Spinal cord (tissue), 10 donors: ENCODE measurements around the gene MT1F. TPM values are rescaled to one million over a fixed set of nuclear protein-coding genes. Genes with fewer than 3 reads are reported as not detected.
A peak's percentile ranks its signal among the peaks of the same experiment; 100 is the strongest.
"Not testable (repeated sequence)": the region's sequence is repeated elsewhere in the genome, so short reads cannot be mapped to it uniquely, and the experiment has no call there.

ENCODE experiments used
- DNase-seq, 6 donors: peaks; one replicate each; pipeline versions ENCODE4 v3.0.0 to v3.0.0-alpha.2; 2013 to 2015; ENCODE audit warnings: low spot score in 6 of 6, low read depth in 4 of 6
- H3K27ac ChIP-seq: one replicate; pipeline ENCODE4 v1.5.1; 2013; ENCODE audit warnings: low read depth, low read length, control low read depth
- H3K27me3 ChIP-seq: one replicate; pipeline ENCODE4 v1.6.1; 2013; ENCODE audit warnings: low read length; ENCODE audit not compliant: control insufficient read depth, insufficient read depth
- H3K36me3 ChIP-seq: one replicate; pipeline ENCODE4 v1.6.1; 2013; ENCODE audit warnings: low read length; ENCODE audit not compliant: control insufficient read depth, insufficient read depth
- H3K4me1 ChIP-seq: one replicate; pipeline ENCODE4 v1.6.1; 2013; ENCODE audit warnings: low read length; ENCODE audit not compliant: control insufficient read depth, insufficient read depth
- H3K4me3 ChIP-seq: one replicate; pipeline ENCODE4 v1.5.1; 2013; ENCODE audit warnings: low read depth, low read length, control low read depth
- H3K9me3 ChIP-seq: one replicate; pipeline ENCODE4 v1.6.1; 2013; ENCODE audit warnings: low read length; ENCODE audit not compliant: control insufficient read depth, insufficient read depth
- WGBS: methylation state at CpG from one replicate; pipeline ENCODE4 v1.1.5; 2013; ENCODE audit warnings: missing lambda C conversion rate; ENCODE audit not compliant: insufficient coverage; 5-methylcytosine and 5-hydroxymethylcytosine counted together
- polyA plus RNA-seq, 2 donors: library from polyadenylated mRNA; unstranded; fragments of 120-200 nt; gene quantifications; one replicate each; pipeline ENCODE4 v1.2.1, GENCODE V29; 2013; ENCODE audit not compliant: insufficient read length in 2 of 2
- total RNA-seq, 2 donors: library from RNA; depleted of rRNA in 1 of 2; stranded (reverse); fragments of 120-200 nt in 1 of 2; fragments of >200 nt in 1 of 2; gene quantifications; one replicate each; pipeline versions ENCODE4 v1.2.3 to v1.2.4, GENCODE V29; 2013 to 2014
- donor health status: healthy.

Gene MT1F
- total and polyA plus RNA-seq, 4 donors, result 3.6 to 31.0 (median 13.0) TPM

DNA sequence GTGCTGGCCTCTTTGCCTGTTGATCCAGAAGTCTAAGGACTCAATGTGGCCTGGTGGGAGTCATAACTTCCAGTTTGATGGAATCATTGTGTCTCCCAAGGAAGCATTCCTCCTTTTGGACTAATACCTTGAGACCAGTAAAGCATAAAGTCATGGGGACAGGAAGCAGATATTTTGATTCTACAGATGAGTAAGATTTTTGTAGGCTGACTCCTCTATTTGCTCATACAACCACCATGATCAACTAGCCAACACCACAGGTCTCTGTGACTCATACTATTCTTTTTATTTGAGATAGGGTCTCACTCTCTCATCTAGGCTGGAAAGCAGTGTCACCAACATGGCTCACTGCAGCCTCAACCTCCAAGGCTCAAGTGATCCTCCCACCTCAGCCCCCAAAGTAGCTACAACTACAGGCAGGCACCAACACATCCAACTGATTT lies 43.2 kb upstream of the MT1F start:
- Histone ChIP-seq H3K4me3 (no peak overlapping the region), H3K36me3 (no peaks in the 10 kb centered on the region), H3K9me3 (no peaks in the 10 kb centered on the region), H3K4me1 (peaks cover 31% of the 10 kb centered on the region), H3K27me3 (peaks cover 45% of the 10 kb centered on the region), H3K27ac (no peak overlapping the region)
- DNase-seq, result no peak

- no peaks in the 10 kb centered on the region for H3K9me3 ChIP-seq
- WGBS, result 100% methylated on average over 1 of the region's 3 CpGs
- no peak overlapping the region for H3K27ac ChIP-seq
- H3K27me3 ChIP-seq, result peaks cover 40% of the 10 kb centered on the region
- peaks cover 26% of the 10 kb centered on the region for H3K4me1 ChIP-seq
- H3K36me3 ChIP-seq, result no peaks in the 10 kb centered on the region
- no peak overlapping the region for H3K4me3 ChIP-seq
- no peak for DNase-seq
Observed at GRCh38 chr16:56615353-56615752, 42.4 kb upstream of the MT1F start.

- no peaks in the 10 kb centered on the region for H3K36me3 ChIP-seq
- H3K27me3 ChIP-seq, result peaks cover 28% of the 10 kb centered on the region
- no peak for DNase-seq
- H3K4me1 ChIP-seq, result peaks cover 20% of the 10 kb centered on the region
- 27% methylated on average over 18 of the region's 23 CpGs for WGBS
- H3K9me3 ChIP-seq, result no peaks in the 10 kb centered on the region
- no peak overlapping the region for H3K27ac ChIP-seq
- peak overlapping the region; percentile 24 for H3K4me3 ChIP-seq
Observed at GRCh38 chr16:56616608-56617211, 41.0 kb upstream of the MT1F start.

DNA sequence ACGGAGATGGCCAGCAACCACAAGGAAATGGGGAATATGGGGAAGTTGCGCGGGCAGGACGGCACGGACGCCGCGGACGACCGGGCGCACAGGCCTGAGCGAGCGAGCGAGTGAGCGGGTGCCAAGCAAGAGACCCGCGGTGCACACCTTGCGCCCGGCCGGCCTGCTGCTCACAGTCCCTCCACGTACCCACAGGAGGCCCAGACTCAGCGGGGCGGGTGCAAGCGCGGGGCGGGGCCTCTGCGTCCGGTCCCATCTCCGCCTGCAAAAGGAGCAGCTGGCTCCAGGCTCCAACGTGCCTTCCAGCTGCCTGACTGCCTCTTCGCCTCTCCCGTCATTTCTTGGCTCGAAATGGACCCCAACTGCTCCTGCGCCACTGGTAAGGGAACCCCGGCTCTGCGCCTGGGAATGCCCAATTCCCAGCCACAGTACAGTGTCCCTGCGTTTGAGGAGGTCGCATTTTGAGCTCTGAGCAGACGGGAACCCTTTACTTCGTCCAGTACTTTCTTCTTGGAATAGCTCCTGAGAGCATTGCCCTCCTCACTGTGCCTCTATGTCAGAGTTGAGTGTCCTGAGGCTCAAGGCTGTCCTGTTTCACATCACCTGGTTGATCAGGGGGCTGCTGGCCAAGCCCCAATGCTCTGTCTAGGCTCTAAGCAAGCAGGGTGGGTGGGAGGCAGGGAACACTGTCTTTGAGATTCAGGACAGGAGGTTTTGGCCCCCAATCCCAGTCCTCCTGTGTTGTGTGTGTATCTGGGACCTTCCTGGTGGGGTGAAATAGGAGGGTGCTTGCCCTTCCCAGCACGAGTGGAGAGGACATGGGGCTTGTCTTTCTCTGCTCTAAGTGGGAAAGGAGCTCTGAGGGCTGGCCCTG lies 40.3 kb upstream of the MT1F start:
- Histone ChIP-seq H3K4me3 (peak overlapping the region; percentile 24), H3K27ac (no peak overlapping the region), H3K4me1 (peaks cover 20% of the 10 kb centered on the region), H3K27me3 (peaks cover 28% of the 10 kb centered on the region), H3K36me3 (no peaks in the 10 kb centered on the region), H3K9me3 (no peaks in the 10 kb centered on the region)
- WGBS, result under 1% methylated on average over 39 of the region's 41 CpGs
- DNase-seq, result peak in 2 of 6 donors; percentile 47 to 77

- Histone ChIP-seq H3K9me3 (no peaks in the 10 kb centered on the region), H3K4me3 (no peak overlapping the region), H3K4me1 (peaks cover 20% of the 10 kb centered on the region), H3K27ac (no peak overlapping the region), H3K36me3 (no peaks in the 10 kb centered on the region), H3K27me3 (peaks cover 28% of the 10 kb centered on the region)
- WGBS, result 51% methylated on average over 6 of the region's 6 CpGs
- DNase-seq, result no peak
Observed at GRCh38 chr16:56618138-56618537, 39.6 kb upstream of the MT1F start.

DNA sequence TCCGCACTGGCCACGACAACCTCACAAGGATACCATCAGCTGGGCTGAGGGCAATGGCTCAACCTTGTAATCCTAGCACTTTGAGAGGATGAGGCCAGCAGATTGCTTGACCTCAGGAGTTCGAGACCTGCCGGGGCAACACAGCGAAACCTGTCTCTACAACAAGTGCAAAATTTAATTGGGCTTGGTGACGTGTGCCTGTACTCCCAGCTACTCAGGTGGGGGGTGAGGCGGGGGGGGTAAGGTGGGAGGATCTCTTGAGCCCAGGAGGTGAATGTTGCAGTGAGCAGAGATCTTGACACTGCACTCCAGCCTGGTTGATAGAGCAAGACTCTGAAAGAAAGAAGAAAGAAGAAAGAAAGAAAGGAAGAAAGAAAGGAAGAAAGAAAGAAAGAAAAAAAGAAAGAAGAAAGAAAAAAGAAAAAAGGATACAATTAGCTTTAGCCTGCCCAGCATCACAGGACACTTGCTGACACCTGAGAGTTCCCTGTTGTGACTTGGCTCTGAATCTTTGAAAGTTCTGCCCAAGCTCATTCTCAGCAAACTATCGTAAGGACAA lies 37.3 kb upstream of the MT1F start:
- H3K36me3 ChIP-seq, result no peaks in the 10 kb centered on the region

GRCh38 chr16:56621665-56622445 lies 35.9 kb upstream of the MT1F start:
- Histone ChIP-seq H3K4me1 (peaks cover 36% of the 10 kb centered on the region), H3K27me3 (peaks cover 40% of the 10 kb centered on the region)
- not testable (repeated sequence) for H3K27ac ChIP-seq, H3K9me3 ChIP-seq, H3K4me3 ChIP-seq, DNase-seq, H3K36me3 ChIP-seq
- 68% methylated on average over 4 of the region's 4 CpGs for WGBS

More for the DNA sequence above, 37.3 kb upstream of the MT1F start:
- peaks cover 36% of the 10 kb centered on the region for H3K27me3 ChIP-seq
- WGBS, result 93% methylated on average over 5 of the region's 8 CpGs
- no peak for DNase-seq
- H3K4me1 ChIP-seq, result peaks cover 27% of the 10 kb centered on the region
- H3K9me3 ChIP-seq, result no peaks in the 10 kb centered on the region
- no peak overlapping the region for H3K4me3 ChIP-seq
- no peak overlapping the region for H3K27ac ChIP-seq

DNA sequence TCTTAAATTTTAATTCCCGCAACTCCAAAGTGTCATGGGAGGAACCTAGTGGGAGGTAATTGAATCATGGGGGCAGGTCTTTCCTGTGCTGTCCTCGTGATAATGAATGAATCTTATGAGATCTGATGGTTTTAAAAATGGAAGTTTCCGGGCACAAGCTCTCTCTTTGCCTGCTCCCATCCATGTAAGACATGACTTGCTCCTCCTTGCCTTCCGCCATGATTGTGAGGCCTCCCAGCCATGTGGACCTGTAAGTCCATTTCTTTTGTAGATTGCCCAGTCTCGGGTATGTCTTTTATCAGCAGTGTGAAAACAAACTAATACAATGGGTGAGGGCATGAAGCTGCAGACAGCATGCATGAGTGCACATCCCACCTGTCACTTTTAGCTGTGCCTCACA lies 34.6 kb upstream of the MT1F start:
- not testable (repeated sequence) for H3K27ac ChIP-seq, H3K4me3 ChIP-seq, DNase-seq, H3K9me3 ChIP-seq, H3K36me3 ChIP-seq
- WGBS, result 86% methylated on average over 4 of the region's 5 CpGs
- H3K27me3 ChIP-seq, result peaks cover 27% of the 10 kb centered on the region
- peaks cover 22% of the 10 kb centered on the region for H3K4me1 ChIP-seq

DNA sequence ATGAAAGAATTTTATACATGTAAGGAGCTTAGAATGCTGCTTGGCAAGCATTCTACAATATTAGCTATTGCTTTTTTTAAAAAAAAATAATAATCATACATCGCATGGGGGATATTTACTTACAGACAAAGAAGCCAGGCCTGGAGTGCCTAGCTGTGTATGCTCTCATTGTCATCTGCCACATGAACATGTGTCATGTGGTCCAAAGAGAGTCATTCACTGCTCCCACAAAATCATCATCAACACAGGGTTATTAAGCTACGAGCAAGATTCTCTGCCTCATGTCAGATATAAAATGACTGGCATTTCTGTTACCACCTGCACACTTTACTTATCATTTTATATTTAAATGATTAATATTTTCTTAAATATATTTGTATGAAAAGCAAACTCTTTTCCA lies 34.1 kb upstream of the MT1F start:
- no peaks in the 10 kb centered on the region for H3K9me3 ChIP-seq
- no peak for DNase-seq
- no peak overlapping the region for H3K4me3 ChIP-seq
- no peak overlapping the region for H3K27ac ChIP-seq
- no peaks in the 10 kb centered on the region for H3K36me3 ChIP-seq
- H3K27me3 ChIP-seq, result peaks cover 25% of the 10 kb centered on the region
- WGBS, result no CpG with 5 or more reads among the region's 2 CpGs
- peaks cover 19% of the 10 kb centered on the region for H3K4me1 ChIP-seq
